ENCODE results near the gene CDH23.

CDH23 gene

GRCh38 chr10:71778071-71778825 lies 381.5 kb downstream of the CDH23 start:
- in situ Hi-C loops (cut with MboI; ENCODE audit: low sequenced_read_pairs), result no loop called here

GRCh38 chr10:71779641-71780040 lies 382.9 kb downstream of the CDH23 start:
- in situ Hi-C loops (cut with MboI; ENCODE audit: low sequenced_read_pairs), result no loop called here

DNA sequence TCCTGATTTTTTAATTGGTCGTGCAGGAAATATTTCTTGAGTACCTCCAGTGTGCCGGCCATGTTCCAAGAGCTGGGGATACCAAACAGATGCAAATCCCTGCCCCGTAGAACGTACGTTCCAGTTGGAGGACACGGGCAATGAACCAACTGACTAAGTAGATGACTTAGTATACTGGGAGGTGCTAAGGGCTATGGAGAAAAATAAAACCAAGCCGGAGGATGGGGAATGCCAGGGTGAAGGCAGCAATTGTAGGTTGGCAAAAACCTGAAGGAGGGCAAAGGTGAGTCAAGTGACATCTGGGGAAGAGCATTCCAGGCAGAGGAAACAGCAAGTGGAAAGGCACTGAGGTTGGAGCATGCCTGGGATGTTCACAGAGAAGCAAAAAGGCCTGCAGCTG lies 383.4 kb downstream of the CDH23 start:
- in situ Hi-C loops (cut with MboI; ENCODE audit: low sequenced_read_pairs), result no loop called here

DNA sequence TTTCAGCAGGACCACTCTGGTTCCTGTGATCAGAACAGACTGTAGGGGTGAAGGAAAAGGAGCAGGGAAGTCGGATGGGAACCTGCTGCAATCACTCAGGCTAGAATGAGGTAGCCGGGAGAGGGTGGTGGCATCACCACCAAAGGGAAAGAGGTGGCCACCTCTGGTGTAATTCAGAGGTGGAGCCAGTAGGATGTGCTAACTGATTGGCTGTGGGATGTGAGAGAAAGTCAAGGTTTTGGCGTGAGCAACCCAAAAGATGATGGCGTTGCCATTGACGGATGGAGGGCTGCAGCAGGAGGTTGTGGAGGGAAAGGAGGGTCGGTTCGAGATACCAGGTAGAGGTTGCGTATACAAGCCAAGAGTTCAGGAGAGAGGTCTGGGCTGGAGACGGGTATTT lies 384.0 kb downstream of the CDH23 start:
- in situ Hi-C loops (cut with MboI; ENCODE audit: low sequenced_read_pairs), result no loop called here

DNA sequence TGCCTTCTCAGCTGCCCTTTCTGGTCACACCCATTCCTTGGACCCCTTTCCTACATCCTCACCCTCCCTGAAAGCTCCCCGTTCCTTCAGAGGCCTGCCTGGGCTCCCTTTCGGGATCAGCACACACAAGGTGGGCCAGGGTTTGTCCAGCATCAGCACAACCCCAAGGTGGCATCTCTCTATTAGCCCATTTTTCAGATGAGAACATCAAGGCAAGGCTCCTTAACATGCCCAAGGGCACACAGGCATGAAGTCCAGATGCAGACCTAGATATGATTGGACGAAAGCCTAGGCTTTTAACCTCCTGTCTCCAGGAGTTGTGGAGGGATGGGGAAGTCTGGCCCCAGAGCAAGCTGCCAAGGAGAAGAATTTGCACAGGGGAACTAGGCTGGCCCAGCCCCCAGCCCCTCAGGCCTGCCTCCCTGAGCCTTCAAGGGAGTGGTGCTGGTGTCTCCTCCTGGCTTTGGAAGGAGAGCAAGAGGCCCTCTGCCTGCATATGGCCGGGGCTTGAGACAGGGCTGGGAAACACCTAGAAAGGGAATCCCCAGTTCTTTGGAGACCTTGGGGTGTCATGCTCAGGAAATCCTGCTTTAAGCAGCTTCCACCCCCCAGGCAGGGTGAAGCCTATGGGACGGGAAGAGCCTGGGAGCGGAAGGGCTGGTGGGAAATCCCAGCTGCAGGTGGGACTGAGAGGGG lies 385.6 kb downstream of the CDH23 start:
- in situ Hi-C loops (cut with MboI; ENCODE audit: low sequenced_read_pairs), result no loop called here

DNA sequence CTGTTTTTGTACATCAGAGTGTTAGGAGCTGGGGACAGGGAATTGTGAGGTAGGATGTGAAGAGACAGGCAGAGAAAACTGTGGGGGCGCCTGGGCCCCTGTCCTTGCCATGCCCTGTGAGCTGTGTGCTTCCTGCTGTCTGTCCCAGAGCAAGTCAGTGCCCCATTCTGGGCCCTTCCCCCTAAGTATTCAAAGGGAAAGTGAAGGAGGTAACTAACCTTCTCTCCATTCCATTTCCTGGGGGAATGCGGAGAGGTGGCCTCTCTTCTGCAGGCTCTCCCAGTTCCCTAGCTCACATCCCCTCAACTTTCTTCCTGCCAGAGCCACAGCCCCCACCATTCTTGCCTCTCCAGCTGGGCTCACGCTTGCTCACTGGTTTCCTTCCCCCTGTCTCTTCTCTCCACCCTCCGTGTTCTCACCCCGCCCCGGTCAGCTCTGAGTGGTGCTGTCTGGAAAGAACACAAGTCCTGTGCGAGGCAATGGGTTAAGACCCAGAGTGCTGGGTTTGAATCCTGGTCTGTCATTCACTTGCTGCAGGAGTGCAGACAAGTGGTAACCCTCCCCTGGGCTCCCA lies 386.3 kb downstream of the CDH23 start:
- in situ Hi-C loops (cut with MboI; ENCODE audit: low sequenced_read_pairs), result no loop called here

GRCh38 chr10:71783917-71784678 lies 387.4 kb downstream of the CDH23 start:
- in situ Hi-C loops (cut with MboI; ENCODE audit: low sequenced_read_pairs), result no loop called here

DNA sequence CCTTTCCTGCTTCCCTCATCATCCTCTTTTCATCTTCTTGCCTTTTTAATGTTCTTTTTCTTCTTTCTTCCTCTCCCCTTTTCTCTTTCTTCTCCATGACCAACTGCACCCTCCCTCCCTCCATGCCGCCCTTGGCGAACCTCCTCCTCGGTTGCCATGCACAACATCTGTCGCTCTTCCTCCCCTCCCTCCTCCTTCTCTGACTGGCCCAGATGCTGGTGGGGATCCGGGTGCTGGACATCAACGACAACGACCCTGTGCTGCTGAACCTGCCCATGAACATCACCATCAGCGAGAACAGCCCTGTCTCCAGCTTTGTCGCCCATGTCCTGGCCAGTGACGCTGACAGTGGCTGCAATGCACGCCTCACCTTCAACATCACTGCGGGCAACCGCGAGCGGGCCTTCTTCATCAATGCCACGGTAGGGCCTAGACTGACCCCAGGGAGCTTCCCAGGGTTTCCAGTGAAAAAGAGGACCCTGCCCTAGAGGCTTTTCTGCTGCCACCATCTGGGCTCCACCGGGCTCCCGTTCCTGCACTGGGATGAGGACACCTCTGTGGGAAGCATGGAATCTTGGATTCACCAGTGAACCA lies 388.1 kb downstream of the CDH23 start:
- in situ Hi-C loops (cut with MboI; ENCODE audit: low sequenced_read_pairs), result no loop called here

GRCh38 chr10:71788954-71789353 lies 392.2 kb downstream of the CDH23 start:
- in situ Hi-C loops (cut with MboI; ENCODE audit: low sequenced_read_pairs), result no loop called here

- in situ Hi-C loops (cut with MboI; ENCODE audit: low sequenced_read_pairs), result no loop called here
Observed at GRCh38 chr10:71789871-71790270, 393.2 kb downstream of the CDH23 start.

DNA sequence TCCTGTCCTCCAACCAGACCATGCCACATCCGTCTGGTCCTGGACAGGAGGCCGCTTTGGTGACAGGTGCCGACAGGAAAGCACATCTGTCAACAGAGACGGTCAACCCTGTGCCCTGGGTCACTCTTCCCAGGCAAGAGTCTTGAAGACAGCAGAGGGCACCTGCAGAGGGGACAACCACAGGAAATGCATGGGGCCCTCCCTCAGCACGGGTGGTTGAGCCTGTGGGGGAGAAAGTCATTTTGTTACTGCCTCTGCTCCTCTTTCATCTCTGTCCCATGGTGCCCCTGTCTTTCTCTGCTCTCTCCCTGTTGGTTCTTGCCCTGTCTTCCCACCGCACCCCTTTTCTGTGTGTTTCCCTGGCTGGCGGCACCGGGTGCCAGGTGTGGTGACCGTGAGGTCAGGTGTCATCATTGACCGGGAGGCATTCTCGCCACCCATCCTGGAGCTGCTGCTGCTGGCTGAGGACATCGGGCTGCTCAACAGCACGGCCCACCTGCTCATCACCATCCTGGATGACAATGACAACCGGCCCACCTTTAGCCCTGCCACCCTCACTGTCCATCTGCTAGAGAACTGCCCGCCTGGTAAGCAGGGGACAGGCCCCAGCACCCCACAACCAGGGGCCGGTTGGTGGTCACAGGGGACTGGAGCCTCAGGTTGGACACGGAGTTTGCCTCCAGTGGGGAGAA lies 394.2 kb downstream of the CDH23 start:
- in situ Hi-C loops (cut with MboI; ENCODE audit: low sequenced_read_pairs), result no loop called here

DNA sequence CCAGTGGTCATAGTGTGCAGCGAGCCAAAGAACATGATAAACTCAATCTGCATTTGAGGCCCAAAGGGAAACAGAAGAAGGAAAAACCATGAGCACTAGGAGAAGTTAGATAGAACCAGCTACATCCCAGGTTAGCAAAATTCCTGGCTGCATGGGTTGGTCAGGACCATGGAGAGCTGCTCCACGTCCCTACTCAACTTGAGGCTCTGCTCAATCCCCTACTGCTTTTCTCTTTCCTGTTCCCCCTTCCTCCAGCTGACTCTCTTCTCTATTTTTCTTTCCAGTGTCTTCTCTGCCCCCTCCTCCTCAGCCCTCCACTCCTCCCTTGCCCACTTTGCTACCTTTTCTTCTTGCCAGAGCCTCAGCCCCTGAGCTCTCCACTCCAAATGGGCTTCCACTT lies 398.5 kb downstream of the CDH23 start:
- in situ Hi-C loops (cut with MboI; ENCODE audit: low sequenced_read_pairs), result no loop called here

GRCh38 chr10:71796749-71797405 lies 400.2 kb downstream of the CDH23 start:
- in situ Hi-C loops (cut with MboI; ENCODE audit: low sequenced_read_pairs), result no loop called here

DNA sequence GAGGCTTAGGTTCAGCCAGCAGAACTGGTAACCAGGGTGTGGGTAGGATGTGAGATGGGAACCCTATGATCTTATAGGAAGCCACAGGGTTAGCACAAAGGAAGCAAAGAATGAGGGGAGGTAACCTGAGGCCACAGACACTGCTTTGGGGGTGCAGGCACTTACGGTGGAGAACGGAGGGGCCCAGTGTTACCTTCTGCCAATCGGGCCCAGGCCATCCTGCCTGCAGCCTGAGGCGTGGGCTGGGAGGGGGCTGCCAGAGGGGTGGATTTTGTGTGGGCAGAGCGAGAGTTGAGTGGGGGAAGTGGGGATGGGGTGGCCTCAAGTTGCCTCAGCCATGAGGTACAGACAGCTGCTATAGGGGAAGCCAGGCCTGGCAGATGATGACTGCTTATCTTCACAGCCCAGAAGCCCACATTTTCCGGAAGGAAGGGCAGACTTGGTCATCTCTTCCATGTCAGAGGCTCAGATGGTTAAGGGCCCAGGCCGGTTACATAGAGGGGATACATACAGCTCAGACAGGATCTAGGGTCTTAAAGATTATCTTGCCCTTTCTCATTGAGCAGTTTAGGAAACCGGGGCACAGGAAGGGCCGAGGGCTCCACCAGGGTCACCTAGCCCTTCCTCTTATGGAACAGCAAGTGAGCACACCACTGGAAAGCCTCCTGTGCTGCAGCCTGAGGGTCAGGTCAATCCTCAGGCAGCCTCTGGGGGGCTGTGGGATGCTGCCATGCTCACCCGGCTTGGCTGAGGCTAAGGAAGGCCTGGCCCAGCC lies 401.0 kb downstream of the CDH23 start:
- in situ Hi-C loops (cut with MboI; ENCODE audit: low sequenced_read_pairs), result no loop called here

DNA sequence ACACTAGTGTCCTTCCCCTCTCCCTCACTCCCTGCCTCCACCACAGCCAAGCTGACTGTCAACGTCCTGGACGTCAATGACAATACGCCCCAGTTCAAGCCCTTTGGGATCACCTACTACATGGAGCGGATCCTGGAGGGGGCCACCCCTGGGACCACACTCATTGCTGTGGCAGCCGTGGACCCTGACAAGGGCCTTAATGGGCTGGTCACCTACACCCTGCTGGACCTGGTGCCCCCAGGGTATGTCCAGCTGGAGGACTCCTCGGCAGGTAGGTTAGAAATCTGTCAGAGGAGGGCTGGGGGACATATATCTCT lies 401.5 kb downstream of the CDH23 start:
- in situ Hi-C loops (cut with MboI; ENCODE audit: low sequenced_read_pairs), result no loop called here

- in situ Hi-C loops (cut with MboI; ENCODE audit: low sequenced_read_pairs), result no loop called here
Observed at GRCh38 chr10:71799112-71799511, 402.4 kb downstream of the CDH23 start.

GRCh38 chr10:71799608-71800453 lies 403.1 kb downstream of the CDH23 start:
- in situ Hi-C loops (cut with MboI; ENCODE audit: low sequenced_read_pairs), result no loop called here

GRCh38 chr10:71801361-71801760 lies 404.6 kb downstream of the CDH23 start:
- in situ Hi-C loops (cut with MboI; ENCODE audit: low sequenced_read_pairs), result no loop called here
